Ureter (tissue), 1 donor: ENCODE data around the gene SYAP1. TPM values are rescaled to one million over a fixed set of nuclear protein-coding genes. Genes with fewer than 3 reads are reported as not detected.
"Not testable (repeated sequence)": the region's sequence is repeated elsewhere in the genome, so short reads cannot be mapped to it uniquely, and the experiment has no call there.

Experiments used
- DNase-seq: peaks from one replicate; pipeline ENCODE4 v3.0.0-alpha.2; 2020; ENCODE audit warnings: low spot score
- total RNA-seq: library from RNA; stranded (reverse); gene quantifications from one replicate; pipeline ENCODE4 v1.2.4, GENCODE V29; 2023
- donor health status: DM: yes; HTN: yes; CAD: no.

Gene SYAP1
- total RNA-seq, 1 donor from 2014 or later, result 27.3 TPM

GRCh38 chrX:16725072-16725471 lies 5.7 kb downstream of the SYAP1 start:
- no peak for DNase-seq

GRCh38 chrX:16726347-16726988 lies 7.1 kb downstream of the SYAP1 start:
- DNase-seq, result not testable (repeated sequence)

DNA sequence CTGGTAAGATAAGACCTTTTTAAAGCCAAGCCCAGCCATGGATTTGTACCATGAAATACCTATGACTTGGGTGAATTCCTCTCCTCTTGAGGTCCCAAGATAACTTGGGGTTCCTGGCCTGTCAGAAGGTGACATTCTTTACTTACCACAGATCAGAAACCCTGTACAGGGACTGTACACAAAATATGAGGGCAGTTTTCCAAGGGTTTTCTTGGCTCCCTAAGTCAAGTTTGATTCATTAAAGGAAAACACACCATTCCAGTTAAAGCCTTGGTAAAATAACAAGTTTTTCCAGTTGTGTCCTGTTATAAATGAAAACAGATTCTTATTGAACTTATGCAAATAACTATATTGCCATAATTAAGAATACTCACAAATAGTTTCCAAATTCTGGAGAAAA lies 8.2 kb downstream of the SYAP1 start:
- no peak for DNase-seq

GRCh38 chrX:16730450-16730849 lies 11.0 kb downstream of the SYAP1 start:
- no peak for DNase-seq

DNA sequence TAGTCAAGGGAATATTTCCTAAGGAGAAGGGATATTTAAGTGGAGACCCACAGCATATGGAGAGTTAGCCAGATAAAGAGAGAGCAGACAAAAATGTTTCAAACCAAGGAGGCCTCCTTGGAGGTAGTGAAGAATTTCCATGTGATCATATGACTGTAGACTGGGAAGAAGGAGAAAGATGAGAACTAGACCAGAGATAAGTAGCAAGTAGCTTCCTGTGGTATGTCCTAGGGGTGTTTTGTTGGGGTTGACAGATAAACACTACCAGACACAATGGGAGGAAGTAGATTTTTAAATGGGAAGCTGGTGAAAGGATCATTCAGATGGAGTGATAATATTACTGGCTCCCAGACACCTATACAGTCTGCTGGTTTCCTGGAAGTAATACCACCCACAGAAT lies 13.6 kb downstream of the SYAP1 start:
- no peak for DNase-seq

- no peak for DNase-seq
These were observed 17.6 kb downstream of the SYAP1 start for GRCh38 chrX:16737024-16737423.

GRCh38 chrX:16739574-16739973 lies 20.2 kb downstream of the SYAP1 start:
- DNase-seq, result no peak

- DNase-seq, result no peak
These were observed 24.4 kb downstream of the SYAP1 start for GRCh38 chrX:16743604-16744325.

DNA sequence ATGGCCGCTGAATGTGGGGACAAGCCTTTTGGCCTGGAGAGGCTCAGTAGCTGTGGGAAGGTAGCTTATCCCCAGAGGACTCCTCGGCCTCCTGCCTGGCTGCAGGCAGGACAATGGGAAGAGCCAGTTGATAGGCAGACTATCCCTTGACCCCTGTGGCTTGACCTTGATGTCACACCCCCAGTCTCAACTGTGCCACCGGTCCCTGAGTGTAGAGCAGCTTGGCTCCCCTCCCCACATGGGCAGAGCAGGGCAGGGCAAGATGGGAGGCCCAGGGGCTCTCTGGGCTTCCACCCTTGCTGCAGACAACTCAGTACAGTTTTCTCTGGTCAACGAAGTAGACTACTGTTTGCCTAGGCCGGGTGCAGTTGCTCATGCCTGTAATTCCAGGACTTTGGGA lies 25.7 kb downstream of the SYAP1 start:
- no peak for DNase-seq

DNA sequence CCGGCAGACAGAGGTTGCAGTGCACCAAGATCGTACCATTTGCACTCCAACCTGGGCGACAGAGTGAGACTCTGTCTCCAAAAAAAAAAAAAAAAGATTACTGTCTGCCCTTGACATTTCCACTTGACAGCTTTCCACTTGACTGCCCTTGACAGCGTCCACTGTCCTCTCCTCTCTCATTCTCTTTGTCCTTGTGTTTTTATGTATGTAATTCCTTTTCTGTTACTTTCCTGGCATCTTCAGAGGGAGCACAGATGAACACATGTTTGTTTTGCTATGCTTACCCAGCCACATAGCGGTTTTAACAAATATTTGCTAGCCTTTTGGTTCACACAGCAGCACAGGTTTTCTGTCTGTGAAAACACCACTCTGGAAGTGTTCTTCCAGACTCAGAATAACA lies 26.2 kb downstream of the SYAP1 start:
- DNase-seq, result no peak

- DNase-seq, result no peak
These were observed 29.0 kb downstream of the SYAP1 start for GRCh38 chrX:16748425-16748824.

- DNase-seq, result no peak
These were observed 30.7 kb downstream of the SYAP1 start for GRCh38 chrX:16750136-16750535.

- DNase-seq, result no peak
These were observed 34.6 kb downstream of the SYAP1 start for GRCh38 chrX:16754019-16754418.

DNA sequence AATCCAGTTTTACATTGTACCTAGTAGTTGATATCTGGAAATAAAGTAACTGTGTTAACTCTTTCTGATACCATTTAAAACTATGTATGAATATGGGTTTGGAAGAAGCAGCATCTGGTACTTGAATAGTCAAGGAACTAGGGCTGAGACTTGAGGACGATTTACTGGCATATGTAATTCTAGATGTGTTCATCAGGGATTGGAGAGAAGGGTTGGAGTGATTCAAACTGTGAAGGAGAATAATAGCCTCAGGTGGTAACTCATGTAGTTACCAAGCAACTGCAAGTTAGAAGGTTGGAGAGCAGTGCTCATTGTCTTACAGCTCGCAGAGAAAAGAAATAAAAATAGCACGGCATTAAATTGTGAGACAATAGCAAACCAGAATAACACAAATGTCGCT lies 37.3 kb downstream of the SYAP1 start:
- DNase-seq, result no peak

DNA sequence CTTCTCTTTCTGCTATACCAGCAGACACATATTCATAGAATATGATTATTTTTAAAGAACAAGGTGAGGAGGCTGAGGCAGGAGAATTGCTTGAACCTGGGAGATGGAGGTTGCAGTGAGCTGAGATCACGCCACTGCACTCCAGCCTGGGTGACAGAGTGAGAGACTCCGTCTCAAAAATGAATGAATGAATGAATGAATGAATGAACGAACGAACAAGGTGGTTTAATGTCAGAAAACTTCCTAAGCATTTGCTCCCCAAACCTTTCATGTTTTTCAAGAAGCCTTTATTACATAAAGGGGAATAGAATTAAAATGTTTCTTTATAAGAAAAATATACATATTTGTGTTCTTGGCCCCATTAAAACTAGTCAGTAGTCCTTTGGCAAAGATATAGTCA lies 42.1 kb downstream of the SYAP1 start:
- not testable (repeated sequence) for DNase-seq

GRCh38 chrX:16762579-16762978 lies 43.2 kb downstream of the SYAP1 start:
- no peak for DNase-seq

GRCh38 chrX:16765594-16765993 lies 46.2 kb downstream of the SYAP1 start:
- DNase-seq, result no peak

DNA sequence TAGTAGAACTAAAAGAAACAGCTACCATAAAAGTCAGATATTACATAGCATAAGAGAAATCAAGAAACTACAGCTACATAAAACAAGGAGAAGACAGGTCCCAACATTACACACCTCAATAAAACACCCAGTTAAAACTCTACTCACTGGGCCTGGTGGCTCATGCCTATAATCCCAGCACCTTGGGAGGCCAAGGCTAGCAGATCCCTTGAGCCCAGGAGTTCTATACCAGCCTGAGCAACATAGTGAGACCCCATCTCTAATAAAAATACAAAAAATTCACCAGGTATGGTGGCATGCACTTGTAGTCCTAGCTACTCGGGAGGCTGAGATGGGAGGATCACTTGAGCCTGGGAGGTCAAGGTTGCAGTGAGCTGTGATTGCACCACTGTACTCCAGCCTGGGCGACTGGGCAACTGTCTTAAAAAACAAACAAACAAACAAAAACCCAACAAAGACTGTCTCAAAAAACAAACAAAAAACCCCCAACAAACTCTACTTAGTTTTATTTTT lies 51.6 kb downstream of the SYAP1 start:
- no peak for DNase-seq

GRCh38 chrX:16771483-16772398 lies 52.3 kb downstream of the SYAP1 start:
- DNase-seq, result no peak

DNA sequence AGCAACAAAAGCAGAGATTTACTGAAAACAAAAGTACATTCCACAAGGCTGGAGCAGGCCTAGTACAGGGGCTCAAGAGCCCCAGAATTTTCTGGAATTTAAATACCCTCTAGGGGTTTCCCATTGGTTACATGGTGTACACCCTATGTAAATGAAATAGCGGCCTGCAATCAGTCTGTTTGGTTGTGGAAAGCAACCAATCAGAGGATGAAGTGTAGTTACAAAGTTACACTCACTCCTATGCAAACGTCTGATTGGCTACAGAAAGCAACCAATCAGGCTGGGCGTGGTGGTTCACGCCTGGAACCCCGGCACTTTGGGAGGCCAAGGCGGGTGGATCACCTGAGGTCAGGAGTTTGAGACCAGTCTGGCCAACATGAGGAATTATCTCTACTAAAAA lies 53.0 kb downstream of the SYAP1 start:
- no peak for DNase-seq

DNA sequence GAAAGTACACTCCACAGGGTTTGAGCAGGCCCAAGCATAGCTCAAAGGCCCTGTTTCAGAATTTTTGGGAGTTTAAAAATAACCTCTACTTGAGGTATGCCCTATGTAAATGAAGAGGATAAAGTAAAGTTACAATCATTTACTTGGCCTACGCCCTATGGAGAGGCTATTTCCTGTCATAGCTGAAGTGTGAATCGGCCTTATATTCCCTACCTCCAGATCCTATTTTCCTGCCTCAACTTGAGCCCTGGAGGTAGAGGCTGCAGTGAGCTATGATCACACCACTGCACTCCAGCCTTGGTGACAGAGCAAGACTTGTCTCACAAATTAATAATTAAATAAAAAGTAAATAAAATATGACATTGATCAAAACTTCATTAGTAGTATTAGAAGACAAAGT lies 55.3 kb downstream of the SYAP1 start:
- no peak for DNase-seq

GRCh38 chrX:16778545-16778944 lies 59.1 kb downstream of the SYAP1 start:
- no peak for DNase-seq
